RWPE2 (cell line): Measurements from ENCODE around the gene TMBIM6.

ENCODE experiments used
- ATAC-seq: fragments of 200-7000 bp; cut with Tn5 transposase; 3 replicates; pipeline ENCODE4 v1.9.1; 2021; ENCODE audit warnings: low read depth
- DNase-seq: peaks from one replicate; pipeline ENCODE4 v3.0.0-alpha.2; 2020; ENCODE audit warnings: low spot score
- H3K27ac ChIP-seq: fragments of 450-650 bp; 2 replicates; pipeline ENCODE4 v1.5.1; 2017; ENCODE audit warnings: mild to moderate bottlenecking; ENCODE audit not compliant: poor library complexity, severe bottlenecking
- H3K27me3 ChIP-seq: fragments of 250-450 bp; sonication (Bioruptor Pico); 2 replicates; pipeline ENCODE4 v1.5.1; 2021; ENCODE audit warnings: mild to moderate bottlenecking, moderate library complexity; ENCODE audit not compliant: insufficient read depth, poor library complexity, severe bottlenecking
- H3K36me3 ChIP-seq: fragments of 250-450 bp; sonication (Bioruptor Pico); 2 replicates; pipeline ENCODE4 v1.5.1; 2020; ENCODE audit warnings: low read depth, mild to moderate bottlenecking, moderate library complexity
- H3K4me1 ChIP-seq: fragments of 250-450 bp; sonication (Bioruptor Pico); 2 replicates; pipeline ENCODE4 v1.5.1; 2021; ENCODE audit warnings: mild to moderate bottlenecking, moderate library complexity; ENCODE audit not compliant: insufficient read depth, poor library complexity, severe bottlenecking
- H3K4me3 ChIP-seq: fragments of 250-450 bp; sonication (Bioruptor Pico); 2 replicates; pipeline ENCODE4 v1.5.1; 2021; ENCODE audit warnings: mild to moderate bottlenecking, moderate library complexity; ENCODE audit not compliant: severe bottlenecking
- H3K9me3 ChIP-seq: fragments of 250-450 bp; sonication (Bioruptor Pico); 2 replicates; pipeline ENCODE4 v1.5.1; 2021; ENCODE audit warnings: mild to moderate bottlenecking, moderate library complexity; ENCODE audit not compliant: severe bottlenecking
- CTCF ChIP-seq: fragments of 450-650 bp; IDR thresholded peaks from one replicate; pipeline ENCODE4 v1.5.1; 2017; ENCODE audit warnings: mild to moderate bottlenecking, moderate library complexity; ENCODE audit not compliant: poor library complexity, severe bottlenecking

Gene TMBIM6

GRCh38 chr12:49805409-49805808, 64.1 kb downstream of the TMBIM6 start:
- Histone ChIP-seq H3K27ac (no peak overlapping the region), H3K36me3 (peaks cover 6% of the 10 kb centered on the region; the same call in 1 of the 2 replicates), H3K27me3 (no peaks in the 10 kb centered on the region), H3K4me1 (no peaks in the 10 kb centered on the region), H3K4me3 (no peak overlapping the region), H3K9me3 (no peaks in the 10 kb centered on the region)
- ATAC-seq = no peak
- no peak for TF ChIP-seq CTCF
- DNase-seq = no peak

GRCh38 chr12:49806321-49806813, 65.0 kb downstream of the TMBIM6 start:
- Histone ChIP-seq H3K27me3 (no peaks in the 10 kb centered on the region), H3K9me3 (no peaks in the 10 kb centered on the region), H3K4me1 (no peaks in the 10 kb centered on the region), H3K36me3 (peaks cover 6% of the 10 kb centered on the region; the same call in 1 of the 2 replicates), H3K4me3 (no peak overlapping the region), H3K27ac (no peak overlapping the region)
- ATAC-seq = no peak
- no peak for DNase-seq
- no peak for TF ChIP-seq CTCF

- no peaks in the 10 kb centered on the region for H3K9me3 ChIP-seq
- ATAC-seq (no peak), DNase-seq (no peak)
- no peak for TF ChIP-seq CTCF
- H3K27ac ChIP-seq = no peak overlapping the region
- no peaks in the 10 kb centered on the region for H3K27me3 ChIP-seq
- peaks cover 6% of the 10 kb centered on the region; the same call in 1 of the 2 replicates for H3K36me3 ChIP-seq
- no peaks in the 10 kb centered on the region for H3K4me1 ChIP-seq
- H3K4me3 ChIP-seq = no peak overlapping the region
These were observed 65.5 kb downstream of the TMBIM6 start for GRCh38 chr12:49806877-49807276.

- DNase-seq (no peak), ATAC-seq (no peak)
- no peaks in the 10 kb centered on the region for H3K27me3 ChIP-seq
- H3K9me3 ChIP-seq = no peaks in the 10 kb centered on the region
- H3K4me3 ChIP-seq = no peak overlapping the region
- H3K27ac ChIP-seq = no peak overlapping the region
- H3K36me3 ChIP-seq = peaks cover 6% of the 10 kb centered on the region; the same call in 1 of the 2 replicates
- no peak for TF ChIP-seq CTCF
- H3K4me1 ChIP-seq = no peaks in the 10 kb centered on the region
These were observed 66.7 kb downstream of the TMBIM6 start for GRCh38 chr12:49807991-49808580.

- ATAC-seq = no peak
- Histone ChIP-seq H3K9me3 (no peaks in the 10 kb centered on the region), H3K27ac (no peak overlapping the region), H3K4me3 (no peak overlapping the region), H3K4me1 (no peaks in the 10 kb centered on the region), H3K27me3 (no peaks in the 10 kb centered on the region), H3K36me3 (peaks cover 6% of the 10 kb centered on the region; the same call in 1 of the 2 replicates)
- no peak for TF ChIP-seq CTCF
- no peak for DNase-seq
These were observed 67.5 kb downstream of the TMBIM6 start for GRCh38 chr12:49808686-49809380.
